Cerebellar nuclear complex (tissue), 1 donor: ENCODE results near the gene NTSR1.

Source experiments
- DNase-seq, 2 experiments: peaks; one replicate each; lab custom pipeline; 2025; lab: John Stamatoyannopoulos, UW

Gene NTSR1

GRCh38 chr20:62694106-62694505, 14.5 kb upstream of the NTSR1 start:
- no peak for DNase-seq

GRCh38 chr20:62694868-62695267, 13.8 kb upstream of the NTSR1 start:
- DNase-seq: no peak

GRCh38 chr20:62695448-62696414, 12.9 kb upstream of the NTSR1 start:
- DNase-seq: no peak

- DNase-seq: no peak
Observed at GRCh38 chr20:62696434-62696957, 12.1 kb upstream of the NTSR1 start.

GRCh38 chr20:62696989-62697388, 11.6 kb upstream of the NTSR1 start:
- DNase-seq: no peak

- DNase-seq: no peak
Observed at GRCh38 chr20:62697468-62697912, 11.1 kb upstream of the NTSR1 start.

- no peak for DNase-seq
Observed at GRCh38 chr20:62698231-62698630, 10.4 kb upstream of the NTSR1 start.

- DNase-seq: no peak
Observed at GRCh38 chr20:62699296-62699695, 9.3 kb upstream of the NTSR1 start.

- DNase-seq: no peak
Observed at GRCh38 chr20:62699741-62700140, 8.9 kb upstream of the NTSR1 start.

GRCh38 chr20:62700261-62700930, 8.2 kb upstream of the NTSR1 start:
- no peak for DNase-seq

- DNase-seq: no peak
Observed at GRCh38 chr20:62701161-62702012, 7.2 kb upstream of the NTSR1 start.

GRCh38 chr20:62702013-62702300, 6.7 kb upstream of the NTSR1 start:
- DNase-seq: no peak

- DNase-seq: no peak
Observed at GRCh38 chr20:62702895-62703852, 5.5 kb upstream of the NTSR1 start.

- DNase-seq: no peak
Observed at GRCh38 chr20:62703853-62704228, 4.8 kb upstream of the NTSR1 start.

- no peak for DNase-seq
Observed at GRCh38 chr20:62704341-62704948, 4.2 kb upstream of the NTSR1 start.

GRCh38 chr20:62705627-62706026, 3.0 kb upstream of the NTSR1 start:
- DNase-seq: no peak

- no peak for DNase-seq
Observed at GRCh38 chr20:62706344-62706743, 2.3 kb upstream of the NTSR1 start.

- no peak for DNase-seq
Observed at GRCh38 chr20:62706857-62707256, 1.8 kb upstream of the NTSR1 start.

GRCh38 chr20:62707276-62707920, 1.2 kb upstream of the NTSR1 start:
- no peak for DNase-seq

GRCh38 chr20:62707921-62708521, 615 bp upstream of the NTSR1 start:
- DNase-seq: no peak
